Parathyroid adenoma (tissue), 2 donors: Measurements from ENCODE around the gene AKT3.

Experiments
- H2AFZ ChIP-seq: fragments of 300-600 bp; sonication (generic); one replicate; pipeline ENCODE4 v1.7.0; 2017; ENCODE audit warnings: antibody characterized with exemption, mild to moderate bottlenecking
- H3K27ac ChIP-seq: fragments of 300-600 bp; sonication (generic); one replicate; pipeline ENCODE4 v1.7.0; 2017
- H3K27me3 ChIP-seq: fragments of 300-600 bp; sonication (generic); one replicate; pipeline ENCODE4 v1.7.0; 2017; ENCODE audit warnings: low read length; ENCODE audit not compliant: control insufficient read depth, insufficient read depth
- H3K36me3 ChIP-seq: fragments of 300-600 bp; sonication (generic); one replicate; pipeline ENCODE4 v1.7.0; 2017; ENCODE audit warnings: low read length; ENCODE audit not compliant: control insufficient read depth, insufficient read depth
- H3K4me1 ChIP-seq: fragments of 300-600 bp; sonication (generic); one replicate; pipeline ENCODE4 v1.7.0; 2017; ENCODE audit warnings: control low read depth
- H3K4me2 ChIP-seq: fragments of 300-600 bp; sonication (generic); one replicate; pipeline ENCODE4 v1.7.0; 2017; ENCODE audit warnings: low read length
- H3K4me3 ChIP-seq: fragments of 300-600 bp; sonication (generic); one replicate; pipeline ENCODE4 v1.7.0; 2017; ENCODE audit warnings: low read depth, low read length
- H3K79me2 ChIP-seq: fragments of 300-600 bp; sonication (generic); one replicate; pipeline ENCODE4 v1.7.0; 2017; ENCODE audit warnings: control low read depth
- H3K9ac ChIP-seq: fragments of 300-600 bp; sonication (generic); one replicate; pipeline ENCODE4 v1.7.0; 2017; ENCODE audit warnings: mild to moderate bottlenecking
- H3K9me3 ChIP-seq: fragments of 300-600 bp; sonication (generic); one replicate; pipeline ENCODE4 v1.7.0; 2017; ENCODE audit warnings: low read length; ENCODE audit not compliant: control insufficient read depth
- TF ChIP-seq, protein P1 (sequence below): fragments of 300-600 bp; sonication (generic); IDR thresholded peaks from one replicate; pipeline ENCODE4 v1.7.0; 2017; ENCODE audit warnings: antibody characterized with exemption, mild to moderate bottlenecking
- donor health status: primary hyperparathyroidism.

AKT3 gene

DNA sequence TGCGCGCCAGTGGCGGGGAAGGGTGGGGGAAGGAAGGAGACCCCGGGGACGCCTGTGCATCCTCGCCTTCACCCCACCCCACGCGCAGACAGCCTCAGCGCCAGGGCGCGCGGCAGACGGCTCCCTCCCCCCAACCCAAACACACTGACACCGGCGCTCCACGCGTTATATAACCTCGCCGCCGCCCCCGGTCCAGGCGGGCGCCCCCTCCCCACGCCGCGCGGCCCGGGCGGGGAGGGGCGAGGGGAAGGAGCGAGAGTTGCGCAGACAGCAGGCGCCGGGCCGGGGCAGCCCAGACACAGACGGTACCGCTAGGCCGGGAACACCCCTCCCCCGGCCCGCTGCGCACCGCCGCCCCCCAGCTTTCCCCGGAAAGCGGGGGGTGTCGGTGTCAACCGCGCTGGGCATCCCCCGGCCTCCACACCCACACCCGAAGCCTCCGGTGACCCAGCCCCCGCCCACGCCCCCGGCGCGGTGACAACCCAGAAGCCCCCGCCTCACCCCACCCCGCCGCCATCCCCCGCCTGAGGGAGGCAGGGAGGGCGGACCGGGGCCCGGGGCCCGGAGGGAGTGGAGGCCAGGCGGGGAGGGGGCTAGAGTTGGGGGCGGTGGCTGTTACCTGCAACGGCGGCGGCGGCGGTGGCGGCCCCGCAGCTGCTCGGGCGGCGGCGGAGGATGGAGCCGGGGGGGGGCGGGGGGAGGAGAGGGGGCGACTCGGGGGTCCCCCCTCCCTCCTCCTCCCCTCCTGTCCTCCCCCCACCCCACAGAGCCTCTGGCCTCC lies 432 bp downstream of the AKT3 start:
- Histone ChIP-seq H3K4me1 (no peaks in the 10 kb centered on the region), H3K36me3 (no peaks in the 10 kb centered on the region), H3K4me3 (peak overlapping the region; percentile 50), H3K79me2 (no peaks in the 10 kb centered on the region), H3K27ac (peak overlapping the region; percentile 69), H3K9me3 (no peaks in the 10 kb centered on the region), H3K4me2 (peak overlapping the region; percentile 72), H3K9ac (no peak overlapping the region), H2AFZ (peak overlapping the region; percentile 75), H3K27me3 (no peaks in the 10 kb centered on the region)
- TF ChIP-seq, protein P1, sequence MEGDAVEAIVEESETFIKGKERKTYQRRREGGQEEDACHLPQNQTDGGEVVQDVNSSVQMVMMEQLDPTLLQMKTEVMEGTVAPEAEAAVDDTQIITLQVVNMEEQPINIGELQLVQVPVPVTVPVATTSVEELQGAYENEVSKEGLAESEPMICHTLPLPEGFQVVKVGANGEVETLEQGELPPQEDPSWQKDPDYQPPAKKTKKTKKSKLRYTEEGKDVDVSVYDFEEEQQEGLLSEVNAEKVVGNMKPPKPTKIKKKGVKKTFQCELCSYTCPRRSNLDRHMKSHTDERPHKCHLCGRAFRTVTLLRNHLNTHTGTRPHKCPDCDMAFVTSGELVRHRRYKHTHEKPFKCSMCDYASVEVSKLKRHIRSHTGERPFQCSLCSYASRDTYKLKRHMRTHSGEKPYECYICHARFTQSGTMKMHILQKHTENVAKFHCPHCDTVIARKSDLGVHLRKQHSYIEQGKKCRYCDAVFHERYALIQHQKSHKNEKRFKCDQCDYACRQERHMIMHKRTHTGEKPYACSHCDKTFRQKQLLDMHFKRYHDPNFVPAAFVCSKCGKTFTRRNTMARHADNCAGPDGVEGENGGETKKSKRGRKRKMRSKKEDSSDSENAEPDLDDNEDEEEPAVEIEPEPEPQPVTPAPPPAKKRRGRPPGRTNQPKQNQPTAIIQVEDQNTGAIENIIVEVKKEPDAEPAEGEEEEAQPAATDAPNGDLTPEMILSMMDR: no peak

GRCh38 chr1:243848858-243849420 lies 1.1 kb downstream of the AKT3 start:
- Histone ChIP-seq H3K36me3 (no peaks in the 10 kb centered on the region), H3K27me3 (no peaks in the 10 kb centered on the region), H3K79me2 (no peaks in the 10 kb centered on the region), H3K4me2 (peak overlapping the region; percentile 72), H3K9me3 (no peaks in the 10 kb centered on the region), H3K27ac (peak overlapping the region; percentile 69), H3K9ac (no peak overlapping the region), H3K4me1 (no peaks in the 10 kb centered on the region), H2AFZ (peak overlapping the region; percentile 75), H3K4me3 (peak overlapping the region; percentile 50)
- TF ChIP-seq, protein P1: no peak

- TF ChIP-seq, protein P1: no peak
- Histone ChIP-seq H3K9ac (no peak overlapping the region), H2AFZ (peak overlapping the region; percentile 75), H3K27ac (no peak overlapping the region), H3K9me3 (no peaks in the 10 kb centered on the region), H3K4me1 (no peaks in the 10 kb centered on the region), H3K27me3 (no peaks in the 10 kb centered on the region), H3K36me3 (no peaks in the 10 kb centered on the region), H3K79me2 (no peaks in the 10 kb centered on the region), H3K4me2 (peak overlapping the region; percentile 72), H3K4me3 (peak overlapping the region; percentile 50)
Measured at GRCh38 chr1:243848165-243848857, 1.7 kb downstream of the AKT3 start.

- H3K9ac ChIP-seq: no peak overlapping the region
- no peak overlapping the region for H3K4me2 ChIP-seq
- H2AFZ ChIP-seq: no peak overlapping the region
- no peak overlapping the region for H3K27ac ChIP-seq
- TF ChIP-seq, protein P1: no peak
- no peaks in the 10 kb centered on the region for H3K4me1 ChIP-seq
- H3K79me2 ChIP-seq: no peaks in the 10 kb centered on the region
- no peaks in the 10 kb centered on the region for H3K27me3 ChIP-seq
- H3K4me3 ChIP-seq: no peak overlapping the region
- no peaks in the 10 kb centered on the region for H3K36me3 ChIP-seq
- no peaks in the 10 kb centered on the region for H3K9me3 ChIP-seq
Measured at GRCh38 chr1:243846761-243847160, 3.3 kb downstream of the AKT3 start.
